ENCODE results near the gene SCAF8. TPM values are rescaled to one million over a fixed set of nuclear protein-coding genes. Genes with fewer than 3 reads are reported as not detected.

SCAF8 gene
- total and polyA plus RNA-seq, 9 of the 15 experiments (the other 6 are each of a cell fraction or from before 2014, with no cell fraction given) = 10.5 to 46.6 (median 23.2) TPM

DNA sequence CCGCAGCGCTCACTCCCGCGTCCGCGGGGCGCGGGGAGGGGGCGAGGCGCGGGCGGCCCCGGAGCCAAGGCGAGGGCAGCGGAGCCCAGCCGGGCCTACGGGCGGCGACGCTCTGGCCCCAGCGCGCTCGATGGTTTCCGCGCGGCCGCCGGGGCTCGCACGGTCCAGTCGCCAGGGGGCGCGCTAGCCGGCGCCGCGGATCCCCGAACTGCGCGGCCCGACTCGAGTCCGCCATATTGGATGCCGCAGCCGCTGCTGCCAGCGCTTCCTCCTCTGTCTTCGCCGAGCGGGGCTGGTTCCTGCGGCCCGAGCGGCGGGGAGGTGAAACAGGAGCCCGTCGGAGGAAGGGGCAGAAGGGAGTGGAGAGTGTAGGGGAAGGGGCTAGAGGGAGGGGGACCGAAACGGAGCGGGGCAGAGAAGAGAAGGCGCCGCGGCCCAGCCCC lies at the start of gene SCAF8 (continued):
- TF ChIP-seq, protein P1, sequence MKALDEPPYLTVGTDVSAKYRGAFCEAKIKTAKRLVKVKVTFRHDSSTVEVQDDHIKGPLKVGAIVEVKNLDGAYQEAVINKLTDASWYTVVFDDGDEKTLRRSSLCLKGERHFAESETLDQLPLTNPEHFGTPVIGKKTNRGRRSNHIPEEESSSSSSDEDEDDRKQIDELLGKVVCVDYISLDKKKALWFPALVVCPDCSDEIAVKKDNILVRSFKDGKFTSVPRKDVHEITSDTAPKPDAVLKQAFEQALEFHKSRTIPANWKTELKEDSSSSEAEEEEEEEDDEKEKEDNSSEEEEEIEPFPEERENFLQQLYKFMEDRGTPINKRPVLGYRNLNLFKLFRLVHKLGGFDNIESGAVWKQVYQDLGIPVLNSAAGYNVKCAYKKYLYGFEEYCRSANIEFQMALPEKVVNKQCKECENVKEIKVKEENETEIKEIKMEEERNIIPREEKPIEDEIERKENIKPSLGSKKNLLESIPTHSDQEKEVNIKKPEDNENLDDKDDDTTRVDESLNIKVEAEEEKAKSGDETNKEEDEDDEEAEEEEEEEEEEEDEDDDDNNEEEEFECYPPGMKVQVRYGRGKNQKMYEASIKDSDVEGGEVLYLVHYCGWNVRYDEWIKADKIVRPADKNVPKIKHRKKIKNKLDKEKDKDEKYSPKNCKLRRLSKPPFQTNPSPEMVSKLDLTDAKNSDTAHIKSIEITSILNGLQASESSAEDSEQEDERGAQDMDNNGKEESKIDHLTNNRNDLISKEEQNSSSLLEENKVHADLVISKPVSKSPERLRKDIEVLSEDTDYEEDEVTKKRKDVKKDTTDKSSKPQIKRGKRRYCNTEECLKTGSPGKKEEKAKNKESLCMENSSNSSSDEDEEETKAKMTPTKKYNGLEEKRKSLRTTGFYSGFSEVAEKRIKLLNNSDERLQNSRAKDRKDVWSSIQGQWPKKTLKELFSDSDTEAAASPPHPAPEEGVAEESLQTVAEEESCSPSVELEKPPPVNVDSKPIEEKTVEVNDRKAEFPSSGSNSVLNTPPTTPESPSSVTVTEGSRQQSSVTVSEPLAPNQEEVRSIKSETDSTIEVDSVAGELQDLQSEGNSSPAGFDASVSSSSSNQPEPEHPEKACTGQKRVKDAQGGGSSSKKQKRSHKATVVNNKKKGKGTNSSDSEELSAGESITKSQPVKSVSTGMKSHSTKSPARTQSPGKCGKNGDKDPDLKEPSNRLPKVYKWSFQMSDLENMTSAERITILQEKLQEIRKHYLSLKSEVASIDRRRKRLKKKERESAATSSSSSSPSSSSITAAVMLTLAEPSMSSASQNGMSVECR (CRISPR knock-in tag; IDR thresholded peaks at IDR 0.05) = no peak
- TF ChIP-seq SPI1 (IDR thresholded peaks at IDR 0.05; ENCODE audit: borderline replicate concordance, low read depth, low read length) = peak; percentile 70
- TF ChIP-seq, protein P2, sequence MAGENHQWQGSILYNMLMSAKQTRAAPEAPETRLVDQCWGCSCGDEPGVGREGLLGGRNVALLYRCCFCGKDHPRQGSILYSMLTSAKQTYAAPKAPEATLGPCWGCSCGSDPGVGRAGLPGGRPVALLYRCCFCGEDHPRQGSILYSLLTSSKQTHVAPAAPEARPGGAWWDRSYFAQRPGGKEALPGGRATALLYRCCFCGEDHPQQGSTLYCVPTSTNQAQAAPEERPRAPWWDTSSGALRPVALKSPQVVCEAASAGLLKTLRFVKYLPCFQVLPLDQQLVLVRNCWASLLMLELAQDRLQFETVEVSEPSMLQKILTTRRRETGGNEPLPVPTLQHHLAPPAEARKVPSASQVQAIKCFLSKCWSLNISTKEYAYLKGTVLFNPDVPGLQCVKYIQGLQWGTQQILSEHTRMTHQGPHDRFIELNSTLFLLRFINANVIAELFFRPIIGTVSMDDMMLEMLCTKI (IDR thresholded peaks at IDR 0.05; ENCODE audit: partially characterized antibody) = no peak
- TF ChIP-seq POLR3A (IDR thresholded peaks at IDR 0.05; ENCODE audit: borderline replicate concordance, extremely low read depth, insufficient read depth, insufficient read length) = no peak
- TF ChIP-seq POLR2AphosphoS2 (IDR thresholded peaks at IDR 0.05; ENCODE audit: low read length) = no peak
- TF ChIP-seq, protein P3, sequence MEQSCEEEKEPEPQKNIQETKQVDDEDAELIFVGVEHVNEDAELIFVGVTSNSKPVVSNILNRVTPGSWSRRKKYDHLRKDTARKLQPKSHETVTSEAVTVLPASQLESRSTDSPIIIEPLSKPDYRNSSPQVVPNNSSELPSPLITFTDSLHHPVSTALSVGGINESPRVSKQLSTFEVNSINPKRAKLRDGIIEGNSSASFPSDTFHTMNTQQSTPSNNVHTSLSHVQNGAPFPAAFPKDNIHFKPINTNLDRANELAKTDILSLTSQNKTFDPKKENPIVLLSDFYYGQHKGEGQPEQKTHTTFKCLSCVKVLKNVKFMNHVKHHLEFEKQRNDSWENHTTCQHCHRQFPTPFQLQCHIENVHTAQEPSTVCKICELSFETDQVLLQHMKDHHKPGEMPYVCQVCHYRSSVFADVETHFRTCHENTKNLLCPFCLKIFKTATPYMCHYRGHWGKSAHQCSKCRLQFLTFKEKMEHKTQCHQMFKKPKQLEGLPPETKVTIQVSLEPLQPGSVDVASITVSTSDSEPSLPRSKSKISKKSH (CRISPR knock-in tag; IDR thresholded peaks at IDR 0.05) = no peak
- no peak for TF ChIP-seq HDAC1 (IDR thresholded peaks at IDR 0.05)
- TF ChIP-seq EZH2 (IDR thresholded peaks at IDR 0.05; ENCODE audit: borderline replicate concordance, low read depth, low read length) = no peak
- TF ChIP-seq TEAD2 (tag; IDR thresholded peaks at IDR 0.05) = no peak
- TF ChIP-seq ZNF121 (CRISPR knock-in tag; conservative IDR thresholded peaks at IDR 0.05) = no peak
- no peak for TF ChIP-seq HDAC6 (IDR thresholded peaks at IDR 0.05; ENCODE audit: low read depth, low read length)
- TF ChIP-seq KAT2B (IDR thresholded peaks at IDR 0.05; ENCODE audit: low read depth, low read length) = no peak
- TF ChIP-seq CC2D1A (IDR thresholded peaks at IDR 0.05) = no peak
- no peak for TF ChIP-seq ZNF174 (CRISPR knock-in tag; IDR thresholded peaks at IDR 0.05)
- no peak for TF ChIP-seq RBM39 (optimal IDR thresholded peaks at IDR 0.05; ENCODE audit: low read depth, low read length)
- TF ChIP-seq ZNF589 (CRISPR knock-in tag; IDR thresholded peaks at IDR 0.05; ENCODE audit: low read depth) = peak; percentile 60; the same call in 1 of the 2 replicates
- TF ChIP-seq NCOA6 (IDR thresholded peaks at IDR 0.05) = no peak
- TF ChIP-seq C11orf30 (IDR thresholded peaks at IDR 0.05; ENCODE audit: low read depth) = 0 out of 2 replicates have a peak, but pooled peaks have one; percentile 4
- TF ChIP-seq FOXK2 (conservative IDR thresholded peaks at IDR 0.05 in 1 of 2, IDR thresholded peaks at IDR 0.05 in 1 of 2; ENCODE audit: low read depth in 2 of 2) = no peak
- TF ChIP-seq, protein P4, sequence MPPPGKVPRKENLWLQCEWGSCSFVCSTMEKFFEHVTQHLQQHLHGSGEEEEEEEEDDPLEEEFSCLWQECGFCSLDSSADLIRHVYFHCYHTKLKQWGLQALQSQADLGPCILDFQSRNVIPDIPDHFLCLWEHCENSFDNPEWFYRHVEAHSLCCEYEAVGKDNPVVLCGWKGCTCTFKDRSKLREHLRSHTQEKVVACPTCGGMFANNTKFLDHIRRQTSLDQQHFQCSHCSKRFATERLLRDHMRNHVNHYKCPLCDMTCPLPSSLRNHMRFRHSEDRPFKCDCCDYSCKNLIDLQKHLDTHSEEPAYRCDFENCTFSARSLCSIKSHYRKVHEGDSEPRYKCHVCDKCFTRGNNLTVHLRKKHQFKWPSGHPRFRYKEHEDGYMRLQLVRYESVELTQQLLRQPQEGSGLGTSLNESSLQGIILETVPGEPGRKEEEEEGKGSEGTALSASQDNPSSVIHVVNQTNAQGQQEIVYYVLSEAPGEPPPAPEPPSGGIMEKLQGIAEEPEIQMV (tag; conservative IDR thresholded peaks at IDR 0.05; ENCODE audit: low read depth) = no peak

Measured in K562 (cell line).